ENCODE results near the gene SAMSN1. TPM values are rescaled to one million over a fixed set of nuclear protein-coding genes. Genes with fewer than 3 reads are reported as not detected.
A peak's percentile ranks its signal among the peaks of the same experiment; 100 is the strongest.

SAMSN1 gene
- total RNA-seq: 1 to 10 TPM; 4.4 to 7.5 (median 4.7) TPM
- 10 to 100 TPM in 2 of 3 donors, 1 to 10 TPM in 1; 7.8 to 16.4 (median 11.8) TPM for polyA plus RNA-seq

- Histone ChIP-seq H3K4me1 (no peaks in the 10 kb centered on the region), H3K27me3 (no peaks in the 10 kb centered on the region), H3K9me3 (no peaks in the 10 kb centered on the region), H3K27ac (peak within 1 kb of the TSS in 2 of 4 donors; percentile 20 to 26), H3K4me3 (peak within 1 kb of the TSS in 2 of 4 donors; percentile 15 to 22), H3K36me3 (no peaks in the 10 kb centered on the region)
- intact Hi-C loops (cut with DNase I): no loop called here
- 31 to 66% methylated on average over 1 of the region's 1 CpG for WGBS, 2 donors
- TF ChIP-seq POLR2AphosphoS5 (IDR thresholded peaks at IDR 0.05) (peak; percentile 45 to 83 (median 79)), CTCF (IDR thresholded peaks at IDR 0.05) (no peak), EP300 (IDR thresholded peaks at IDR 0.05) (peak in 1 of 4 donors; percentile 5), POLR2A (IDR thresholded peaks at IDR 0.05) (peak; percentile 35 to 61)
- peak; percentile 69 for DNase-seq
Measured at GRCh38 chr21:14545906-14546480, at the start of gene SAMSN1. SAMSN1 (minus strand) TSS chr21:14546315; CDS start chr21:14546261, 54 bp downstream.

GRCh38 chr21:14595449-14595848 lies 49.3 kb upstream of the SAMSN1 start:
- Histone ChIP-seq H3K9me3 (no peaks in the 10 kb centered on the region), H3K4me3 (no peak overlapping the region), H3K27ac (no peak overlapping the region), H3K4me1 (no peaks in the 10 kb centered on the region), H3K36me3 (no peaks in the 10 kb centered on the region), H3K27me3 (no peaks in the 10 kb centered on the region)
- WGBS, 2 donors: 26 to 73% methylated on average over 1 of the region's 1 CpG
- DNase-seq: no peak
- intact Hi-C loops (cut with DNase I): no loop called here
- TF ChIP-seq CTCF (IDR thresholded peaks at IDR 0.05): no peak
- no peak for TF ChIP-seq EP300 (IDR thresholded peaks at IDR 0.05)
- TF ChIP-seq POLR2AphosphoS5 (IDR thresholded peaks at IDR 0.05): no peak
- TF ChIP-seq POLR2A (IDR thresholded peaks at IDR 0.05): no peak

- no peaks in the 10 kb centered on the region for H3K4me1 ChIP-seq
- H3K36me3 ChIP-seq: no peaks in the 10 kb centered on the region
- no peak for DNase-seq
- WGBS, 2 donors: 87 to 91% methylated on average over 2 of the region's 2 CpGs
- intact Hi-C loops (cut with DNase I): no loop called here
- no peaks in the 10 kb centered on the region for H3K27me3 ChIP-seq
- no peak overlapping the region for H3K4me3 ChIP-seq
- no peaks in the 10 kb centered on the region for H3K9me3 ChIP-seq
- no peak overlapping the region for H3K27ac ChIP-seq
- TF ChIP-seq CTCF (IDR thresholded peaks at IDR 0.05) (no peak), POLR2A (IDR thresholded peaks at IDR 0.05) (no peak), EP300 (IDR thresholded peaks at IDR 0.05) (no peak), POLR2AphosphoS5 (IDR thresholded peaks at IDR 0.05) (no peak)
Measured at GRCh38 chr21:14594967-14595366, 48.9 kb upstream of the SAMSN1 start.

GRCh38 chr21:14593230-14593629 lies 47.1 kb upstream of the SAMSN1 start:
- H3K9me3 ChIP-seq: no peaks in the 10 kb centered on the region
- no peak overlapping the region for H3K4me3 ChIP-seq
- H3K4me1 ChIP-seq: no peaks in the 10 kb centered on the region
- no peak overlapping the region for H3K27ac ChIP-seq
- H3K36me3 ChIP-seq: no peaks in the 10 kb centered on the region
- intact Hi-C loops (cut with DNase I): no loop called here
- TF ChIP-seq CTCF (IDR thresholded peaks at IDR 0.05) (no peak), EP300 (IDR thresholded peaks at IDR 0.05) (no peak), POLR2AphosphoS5 (IDR thresholded peaks at IDR 0.05) (no peak), POLR2A (IDR thresholded peaks at IDR 0.05) (no peak)
- no peaks in the 10 kb centered on the region for H3K27me3 ChIP-seq
- DNase-seq: no peak
